ENCODE measurements around the gene CCDC69. TPM values are rescaled to one million over a fixed set of nuclear protein-coding genes. Genes with fewer than 3 reads are reported as not detected.

The CCDC69 gene
- total and polyA plus RNA-seq, 10 of the 15 experiments (the other 5 are each of a cell fraction or from before 2014, with no cell fraction given) = 13.5 to 106 (median 70.1) TPM

- intact Hi-C loops (cut with micrococcal nuclease; ENCODE audit: unreplicated experiment) = loop anchor here (2.0 kb wide), 3 partner anchors 19 to 59 kb away; partner anchors contain the start of genes ANXA6 and GM2A
- WGBS (ENCODE audit: insufficient coverage, insufficient replicate concordance, low lambda C conversion rate, missing lambda C conversion rate) = 63% methylated on average over 2 of the region's 2 CpGs
- peak overlapping the region; percentile 60 for H3K4me3 ChIP-seq
- peak overlapping the region; percentile 99 for H3K27ac ChIP-seq (ENCODE audit: control insufficient read depth, insufficient read depth)
- ChIA-PET SMC1A (ENCODE audit: uncharacterized antibody, unreplicated experiment) (interaction anchor here (0.8 to 18.6 kb wide), 11 partner anchors 7 to 122 kb away, joined by 3 to 325 read pairs (median 10); partner anchors contain the start of genes CCDC69 and GM2A), RAD21 (ENCODE audit: unreplicated experiment) (interaction anchor here (0.6 to 7.6 kb wide), 9 partner anchors 7 to 119 kb away, joined by 3 to 156 read pairs (median 39); partner anchors contain the start of genes CCDC69 and GM2A), POLR2A (interaction anchor here (0.6 to 17.1 kb wide), 18 partner anchors 8 to 719 kb away, joined by 3 to 290 read pairs (median 6); partner anchors contain the start of genes ANXA6, CCDC69 and GM2A), CTCF (interaction anchor here (0.8 to 17.0 kb wide), 9 partner anchors 8 to 101 kb away, joined by 3 to 293 read pairs (median 8); partner anchors contain the start of genes CCDC69 and GM2A)
- TF ChIP-seq SRF (IDR thresholded peaks at IDR 0.05; ENCODE audit: low read depth in 2 of 2, low read length in 2 of 2) (no peak), POLR2AphosphoS5 (IDR thresholded peaks at IDR 0.05; ENCODE audit: low read length) (0 out of 2 replicates have a peak, but pooled peaks have one; percentile 1)
- peaks cover 49% of the 10 kb centered on the region for H3K4me1 ChIP-seq (ENCODE audit: control insufficient read depth, insufficient read depth, low read length)
- no peaks in the 10 kb centered on the region for H3K9me3 ChIP-seq (replicated peaks; ENCODE audit: control insufficient read depth, insufficient read depth, low read length)
- no peak for FAIRE-seq
- no peaks in the 10 kb centered on the region for H4K20me1 ChIP-seq (ENCODE audit: control insufficient read depth, insufficient read depth)
- in situ Hi-C loops (cut with MboI) = no loop called here
- H3K4me2 ChIP-seq (ENCODE audit: control insufficient read depth, insufficient read depth) = peak overlapping the region; percentile 91
- no peaks in the 10 kb centered on the region for H3K27me3 ChIP-seq (replicated peaks in 1 of 2; ENCODE audit: control insufficient read depth in 2 of 2, insufficient read depth in 2 of 2, low read length in 1 of 2)
- no peak overlapping the region for H2AFZ ChIP-seq (ENCODE audit: control insufficient read depth, low read depth, low read length)
- peaks cover 82% of the 10 kb centered on the region for H3K79me2 ChIP-seq (ENCODE audit: control insufficient read depth, insufficient read depth, low read length)
- peaks cover 2 to 7% of the 10 kb centered on the region in 2 experiments; a peak in 2 of 4 replicates for H3K36me3 ChIP-seq (ENCODE audit: control insufficient read depth in 2 of 2, insufficient read depth in 2 of 2, low read length in 1 of 2)
- no peak for ATAC-seq
- BruUV-seq (replicated peaks) = no TSS peak
- peak overlapping the region; percentile 72 for H3K9ac ChIP-seq (ENCODE audit: control insufficient read depth, insufficient read depth, low read length)
- DNase-seq (ENCODE audit: low read depth, low spot score) = no peak
Observed at GRCh38 chr5:151215546-151215880, 8.4 kb downstream of the CCDC69 start.

DNA sequence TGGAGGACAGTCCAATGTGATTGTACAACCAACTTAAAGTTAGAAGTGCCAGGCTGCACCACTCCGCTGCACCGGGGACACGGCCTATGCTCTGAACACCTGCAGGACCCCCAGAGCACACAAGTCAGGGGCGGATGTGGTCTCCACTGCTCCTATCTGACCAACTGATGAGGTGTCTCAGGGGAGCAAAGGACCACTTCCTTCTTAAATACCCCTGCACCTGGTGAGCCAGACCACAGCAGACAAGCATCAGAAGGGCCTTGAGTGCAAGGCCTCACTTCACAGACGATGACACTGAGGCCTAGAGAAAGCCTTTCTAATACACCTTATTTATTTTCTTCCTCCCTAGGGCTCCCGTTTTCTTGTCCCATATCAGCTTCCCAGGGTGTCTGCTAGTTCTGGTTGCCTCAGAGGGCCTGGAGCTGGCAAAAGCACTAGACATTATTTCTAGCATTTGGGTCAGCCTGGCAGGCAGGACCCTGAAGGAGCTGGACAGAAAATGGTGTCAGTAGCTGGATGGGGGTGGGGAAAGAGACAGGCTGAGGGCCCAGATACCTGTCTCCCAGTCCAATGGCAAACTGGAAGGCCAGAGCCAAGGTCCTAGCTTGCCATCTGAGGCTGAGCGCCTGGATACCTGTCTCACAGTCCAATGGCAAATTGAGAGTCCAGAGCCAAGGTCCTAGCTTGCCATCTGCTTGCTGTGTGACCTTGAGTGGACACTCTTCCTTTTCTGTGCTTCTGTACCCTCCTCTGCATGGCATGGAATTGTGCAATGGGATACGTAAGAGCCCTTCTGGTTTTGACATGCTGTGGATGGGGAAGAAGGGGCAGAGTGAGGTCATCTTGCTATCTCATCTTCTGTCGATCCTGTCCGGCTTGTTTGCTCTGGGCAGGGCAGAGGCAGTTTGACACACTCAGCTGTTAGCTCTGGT, 9.0 kb downstream of the CCDC69 start:
- Histone ChIP-seq H3K27ac (ENCODE audit: control insufficient read depth, insufficient read depth) (peak overlapping the region; percentile 99), H3K9ac (ENCODE audit: control insufficient read depth, insufficient read depth, low read length) (peak overlapping the region; percentile 72), H3K36me3 (ENCODE audit: control insufficient read depth in 2 of 2, insufficient read depth in 2 of 2, low read length in 1 of 2) (peaks cover 2 to 4% of the 10 kb centered on the region in 2 experiments; a peak in 2 of 4 replicates), H4K20me1 (ENCODE audit: control insufficient read depth, insufficient read depth) (no peaks in the 10 kb centered on the region), H3K4me2 (ENCODE audit: control insufficient read depth, insufficient read depth) (peak overlapping the region; percentile 91), H3K79me2 (ENCODE audit: control insufficient read depth, insufficient read depth, low read length) (peaks cover 79% of the 10 kb centered on the region), H2AFZ (ENCODE audit: control insufficient read depth, low read depth, low read length) (no peak overlapping the region), H3K4me3 (peak overlapping the region; percentile 60), H3K9me3 (replicated peaks; ENCODE audit: control insufficient read depth, insufficient read depth, low read length) (no peaks in the 10 kb centered on the region), H3K4me1 (ENCODE audit: control insufficient read depth, insufficient read depth, low read length) (peaks cover 48% of the 10 kb centered on the region), H3K27me3 (replicated peaks in 1 of 2; ENCODE audit: control insufficient read depth in 2 of 2, insufficient read depth in 2 of 2, low read length in 1 of 2) (no peaks in the 10 kb centered on the region)
- intact Hi-C loops (cut with micrococcal nuclease; ENCODE audit: unreplicated experiment) (loop anchor here (1.0 to 5.0 kb wide), 6 partner anchors 8 to 133 kb away; partner anchors contain the start of genes ANXA6, GM2A and TNIP1), in situ Hi-C loops (cut with MboI) (no loop called here)
- RAD21 ChIA-PET (ENCODE audit: unreplicated experiment) = interaction anchor here (0.6 to 7.6 kb wide), 17 partner anchors 8 to 173 kb away, joined by 3 to 156 read pairs (median 22); partner anchors contain the start of genes ANXA6, CCDC69, GM2A and TNIP1
- CTCF ChIA-PET = interaction anchor here (0.8 to 17.0 kb wide), 12 partner anchors 8 to 101 kb away, joined by 3 to 293 read pairs (median 9); partner anchors contain the start of genes CCDC69 and GM2A
- no TSS peak for BruUV-seq (replicated peaks)
- POLR2A ChIA-PET = interaction anchor here (0.6 to 17.1 kb wide), 25 partner anchors 8 to 802 kb away, joined by 3 to 290 read pairs (median 4); partner anchors contain the start of genes ANXA6, CCDC69, CD74 and GM2A
- SMC1A ChIA-PET (ENCODE audit: uncharacterized antibody, unreplicated experiment) = interaction anchor here (0.8 to 18.6 kb wide), 15 partner anchors 8 to 122 kb away, joined by 3 to 325 read pairs (median 5); partner anchors contain the start of genes CCDC69 and GM2A
- WGBS (ENCODE audit: insufficient coverage, insufficient replicate concordance, low lambda C conversion rate, missing lambda C conversion rate) = 13% methylated on average over 10 of the region's 10 CpGs
- FAIRE-seq = peak; percentile 44
- peak; percentile 53 for ATAC-seq
- peak; percentile 91 for DNase-seq (ENCODE audit: low read depth, low spot score)
- TF ChIP-seq CBFB (IDR thresholded peaks at IDR 0.05; ENCODE audit: low read depth) = peak; percentile 97
- no peak for TF ChIP-seq MYC (IDR thresholded peaks at IDR 0.05; ENCODE audit: insufficient read depth, insufficient read length, insufficient replicate concordance, low read length, severe bottlenecking)
- no peak for TF ChIP-seq FOS (IDR thresholded peaks at IDR 0.05; ENCODE audit: borderline replicate concordance, extremely low read depth, insufficient read length)
- TF ChIP-seq RCOR1 (conservative IDR thresholded peaks at IDR 0.05; ENCODE audit: low read depth, low read length) = peak; percentile 75; the same call in 1 of the 2 replicates
- peak; percentile 85 to 88 for TF ChIP-seq BHLHE40 (IDR thresholded peaks at IDR 0.05; ENCODE audit: borderline replicate concordance in 1 of 2, low read depth in 2 of 2, low read length in 1 of 2)
- no peak for TF ChIP-seq ZNF274 (IDR thresholded peaks at IDR 0.05; ENCODE audit: insufficient read depth, insufficient read length)
- no peak for TF ChIP-seq FOXK2 (IDR thresholded peaks at IDR 0.05)
- TF ChIP-seq TARDBP (IDR thresholded peaks at IDR 0.05; ENCODE audit: borderline replicate concordance) = peak; percentile 17; the same call in 1 of the 2 replicates
- TF ChIP-seq RB1 (IDR thresholded peaks at IDR 0.05; ENCODE audit: borderline replicate concordance) = no peak; the same call in 1 of the 2 replicates
- peak; percentile 74; the same call in 1 of the 2 replicates for TF ChIP-seq MXI1 (IDR thresholded peaks at IDR 0.05; ENCODE audit: low read depth, low read length)
- TF ChIP-seq PAX5 (IDR thresholded peaks at IDR 0.05; ENCODE audit: borderline replicate concordance, low read depth, low read length) = peak; percentile 97

Measured in GM12878 (cell line).